ENCODE results near the gene F5.

The F5 gene

GRCh38 chr1:169511316-169512005 is 74.8 kb downstream of the F5 start:
- Histone ChIP-seq H3K4ac (ENCODE audit: low read depth, low read length) (no peak overlapping the region), H3K9ac (ENCODE audit: low read length) (no peak overlapping the region), H2BK5ac (ENCODE audit: low read length) (no peak overlapping the region), H3K27me3 (ENCODE audit: insufficient read depth, low read length, poor library complexity) (no peaks in the 10 kb centered on the region), H2BK15ac (replicated peaks; ENCODE audit: low read depth) (no peak overlapping the region), H2AK5ac (ENCODE audit: low read length) (no peak overlapping the region), H2BK120ac (ENCODE audit: low read depth, low read length) (no peak overlapping the region), H4K8ac (ENCODE audit: low read depth, low read length) (no peak overlapping the region), H3K4me1 (ENCODE audit: control insufficient read depth, low read depth, low read length) (no peaks in the 10 kb centered on the region), H3K23ac (ENCODE audit: low read length) (no peak overlapping the region), H3K27ac (ENCODE audit: low read depth, low read length) (no peak overlapping the region), H3K4me2 (ENCODE audit: low read length) (no peak overlapping the region), H4K5ac (ENCODE audit: low read length) (no peak overlapping the region), H3K18ac (ENCODE audit: low read length) (no peak overlapping the region), H3K56ac (ENCODE audit: low read length) (no peak overlapping the region), H3K79me1 (ENCODE audit: low read length) (no peaks in the 10 kb centered on the region), H3K36me3 (ENCODE audit: control insufficient read depth, insufficient read depth, low read length) (no peaks in the 10 kb centered on the region), H3K4me3 (ENCODE audit: low read length) (no peak overlapping the region), H3K79me2 (ENCODE audit: control insufficient read depth, insufficient read depth, low read length) (no peaks in the 10 kb centered on the region)
- no CpG with 5 or more reads among the region's 3 CpGs for WGBS (ENCODE audit: extremely low coverage, insufficient coverage, low lambda C conversion rate)
- DNase-seq: no peak

- no peak overlapping the region for H2BK5ac ChIP-seq (ENCODE audit: low read length)
- H3K4ac ChIP-seq (ENCODE audit: low read depth, low read length): no peak overlapping the region
- no peak overlapping the region for H3K27ac ChIP-seq (ENCODE audit: low read depth, low read length)
- no peak overlapping the region for H3K18ac ChIP-seq (ENCODE audit: low read length)
- H2AK5ac ChIP-seq (ENCODE audit: low read length): no peak overlapping the region
- H3K9ac ChIP-seq (ENCODE audit: low read length): no peak overlapping the region
- H3K4me1 ChIP-seq (ENCODE audit: control insufficient read depth, low read depth, low read length): no peaks in the 10 kb centered on the region
- H4K5ac ChIP-seq (ENCODE audit: low read length): no peak overlapping the region
- H3K4me2 ChIP-seq (ENCODE audit: low read length): no peak overlapping the region
- no peak overlapping the region for H4K8ac ChIP-seq (ENCODE audit: low read depth, low read length)
- no peak overlapping the region for H2BK120ac ChIP-seq (ENCODE audit: low read depth, low read length)
- DNase-seq: no peak
- H3K23ac ChIP-seq (ENCODE audit: low read length): no peak overlapping the region
- no peaks in the 10 kb centered on the region for H3K79me1 ChIP-seq (ENCODE audit: low read length)
- no peaks in the 10 kb centered on the region for H3K79me2 ChIP-seq (ENCODE audit: control insufficient read depth, insufficient read depth, low read length)
- no peak overlapping the region for H3K56ac ChIP-seq (ENCODE audit: low read length)
- no peaks in the 10 kb centered on the region for H3K27me3 ChIP-seq (ENCODE audit: insufficient read depth, low read length, poor library complexity)
- no peak overlapping the region for H3K4me3 ChIP-seq (ENCODE audit: low read length)
- H2BK15ac ChIP-seq (replicated peaks; ENCODE audit: low read depth): no peak overlapping the region
- 100% methylated on average over 1 of the region's 4 CpGs for WGBS (ENCODE audit: extremely low coverage, insufficient coverage, low lambda C conversion rate)
- no peaks in the 10 kb centered on the region for H3K36me3 ChIP-seq (ENCODE audit: control insufficient read depth, insufficient read depth, low read length)
Measured at GRCh38 chr1:169510060-169510459, 76.2 kb downstream of the F5 start.

GRCh38 chr1:169509354-169509753 is 76.9 kb downstream of the F5 start:
- Histone ChIP-seq H3K56ac (ENCODE audit: low read length) (no peak overlapping the region), H2AK5ac (ENCODE audit: low read length) (no peak overlapping the region), H3K18ac (ENCODE audit: low read length) (no peak overlapping the region), H3K79me1 (ENCODE audit: low read length) (no peaks in the 10 kb centered on the region), H2BK120ac (ENCODE audit: low read depth, low read length) (no peak overlapping the region), H4K8ac (ENCODE audit: low read depth, low read length) (no peak overlapping the region), H4K5ac (ENCODE audit: low read length) (no peak overlapping the region), H2BK15ac (replicated peaks; ENCODE audit: low read depth) (no peak overlapping the region), H3K36me3 (ENCODE audit: control insufficient read depth, insufficient read depth, low read length) (no peaks in the 10 kb centered on the region), H3K4ac (ENCODE audit: low read depth, low read length) (no peak overlapping the region), H3K4me1 (ENCODE audit: control insufficient read depth, low read depth, low read length) (no peaks in the 10 kb centered on the region), H3K4me2 (ENCODE audit: low read length) (no peak overlapping the region), H3K27ac (ENCODE audit: low read depth, low read length) (no peak overlapping the region), H3K79me2 (ENCODE audit: control insufficient read depth, insufficient read depth, low read length) (no peaks in the 10 kb centered on the region), H3K27me3 (ENCODE audit: insufficient read depth, low read length, poor library complexity) (no peaks in the 10 kb centered on the region), H3K23ac (ENCODE audit: low read length) (no peak overlapping the region), H3K9ac (ENCODE audit: low read length) (no peak overlapping the region), H3K4me3 (ENCODE audit: low read length) (no peak overlapping the region), H2BK5ac (ENCODE audit: low read length) (no peak overlapping the region)
- no peak for DNase-seq
- no CpG with 5 or more reads among the region's 1 CpG for WGBS (ENCODE audit: extremely low coverage, insufficient coverage, low lambda C conversion rate)

- Histone ChIP-seq H2BK120ac (ENCODE audit: low read depth, low read length) (no peak overlapping the region), H3K4me2 (ENCODE audit: low read length) (no peak overlapping the region), H3K4me3 (ENCODE audit: low read length) (no peak overlapping the region), H3K27me3 (ENCODE audit: insufficient read depth, low read length, poor library complexity) (no peaks in the 10 kb centered on the region), H3K23ac (ENCODE audit: low read length) (no peak overlapping the region), H4K5ac (ENCODE audit: low read length) (no peak overlapping the region), H2BK5ac (ENCODE audit: low read length) (no peak overlapping the region), H3K79me2 (ENCODE audit: control insufficient read depth, insufficient read depth, low read length) (no peaks in the 10 kb centered on the region), H3K36me3 (ENCODE audit: control insufficient read depth, insufficient read depth, low read length) (no peaks in the 10 kb centered on the region), H2AK5ac (ENCODE audit: low read length) (no peak overlapping the region), H3K79me1 (ENCODE audit: low read length) (no peaks in the 10 kb centered on the region), H4K8ac (ENCODE audit: low read depth, low read length) (no peak overlapping the region), H3K9ac (ENCODE audit: low read length) (no peak overlapping the region), H2BK15ac (replicated peaks; ENCODE audit: low read depth) (no peak overlapping the region), H3K56ac (ENCODE audit: low read length) (no peak overlapping the region), H3K4me1 (ENCODE audit: control insufficient read depth, low read depth, low read length) (no peaks in the 10 kb centered on the region), H3K4ac (ENCODE audit: low read depth, low read length) (no peak overlapping the region), H3K27ac (ENCODE audit: low read depth, low read length) (no peak overlapping the region), H3K18ac (ENCODE audit: low read length) (no peak overlapping the region)
- no CpG with 5 or more reads among the region's 3 CpGs for WGBS (ENCODE audit: extremely low coverage, insufficient coverage, low lambda C conversion rate)
- no peak for DNase-seq
Measured at GRCh38 chr1:169508432-169509338, 77.6 kb downstream of the F5 start.

GRCh38 chr1:169507413-169507812 is 78.9 kb downstream of the F5 start:
- Histone ChIP-seq H3K4me2 (ENCODE audit: low read length) (no peak overlapping the region), H3K36me3 (ENCODE audit: control insufficient read depth, insufficient read depth, low read length) (no peaks in the 10 kb centered on the region), H3K79me1 (ENCODE audit: low read length) (no peaks in the 10 kb centered on the region), H3K9ac (ENCODE audit: low read length) (no peak overlapping the region), H3K56ac (ENCODE audit: low read length) (no peak overlapping the region), H2AK5ac (ENCODE audit: low read length) (no peak overlapping the region), H3K27me3 (ENCODE audit: insufficient read depth, low read length, poor library complexity) (no peaks in the 10 kb centered on the region), H3K18ac (ENCODE audit: low read length) (no peak overlapping the region), H3K4ac (ENCODE audit: low read depth, low read length) (no peak overlapping the region), H3K4me1 (ENCODE audit: control insufficient read depth, low read depth, low read length) (no peaks in the 10 kb centered on the region), H3K79me2 (ENCODE audit: control insufficient read depth, insufficient read depth, low read length) (no peaks in the 10 kb centered on the region), H2BK15ac (replicated peaks; ENCODE audit: low read depth) (no peak overlapping the region), H2BK5ac (ENCODE audit: low read length) (no peak overlapping the region), H3K27ac (ENCODE audit: low read depth, low read length) (no peak overlapping the region), H4K8ac (ENCODE audit: low read depth, low read length) (no peak overlapping the region), H2BK120ac (ENCODE audit: low read depth, low read length) (no peak overlapping the region), H4K5ac (ENCODE audit: low read length) (no peak overlapping the region), H3K23ac (ENCODE audit: low read length) (no peak overlapping the region), H3K4me3 (ENCODE audit: low read length) (no peak overlapping the region)
- WGBS (ENCODE audit: extremely low coverage, insufficient coverage, low lambda C conversion rate): no CpG with 5 or more reads among the region's 2 CpGs
- DNase-seq: no peak
